Stimulated activated CD4-positive, alpha-beta T cell treated with anti-CD3 and anti-CD28 coated beads, Interleukin-2, amount 100 ng/mL, for 4 hours (primary cell): ENCODE results near the gene KCNMA1.

ENCODE experiments used
- DNase-seq: peaks from one replicate; pipeline ENCODE4 v3.0.0-alpha.2; 2020; ENCODE audit warnings: low read depth

The KCNMA1 gene

GRCh38 chr10:76981251-76981650, 656.4 kb downstream of the KCNMA1 start:
- no peak for DNase-seq

- DNase-seq = no peak
Measured at GRCh38 chr10:76977901-76978300, 659.7 kb downstream of the KCNMA1 start.

DNA sequence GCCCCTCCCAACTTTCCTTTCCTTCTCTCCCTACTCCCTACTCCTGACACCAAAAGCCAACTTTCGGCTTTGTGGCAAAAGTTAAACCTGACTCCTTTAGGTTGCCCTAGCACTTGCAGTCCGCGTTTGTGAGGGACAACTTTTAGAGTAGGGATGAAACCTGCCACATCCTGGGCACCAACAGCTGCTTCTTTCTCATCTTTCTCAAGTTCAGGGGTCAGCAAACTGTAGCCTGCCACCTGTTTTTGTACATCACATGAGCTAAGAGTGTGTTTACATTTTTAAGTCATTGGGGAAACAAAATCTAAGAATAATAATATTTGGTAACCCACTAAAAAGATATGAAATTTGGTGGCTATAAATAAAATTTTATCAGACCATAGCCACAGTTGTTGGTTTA, 660.6 kb downstream of the KCNMA1 start:
- no peak for DNase-seq

DNA sequence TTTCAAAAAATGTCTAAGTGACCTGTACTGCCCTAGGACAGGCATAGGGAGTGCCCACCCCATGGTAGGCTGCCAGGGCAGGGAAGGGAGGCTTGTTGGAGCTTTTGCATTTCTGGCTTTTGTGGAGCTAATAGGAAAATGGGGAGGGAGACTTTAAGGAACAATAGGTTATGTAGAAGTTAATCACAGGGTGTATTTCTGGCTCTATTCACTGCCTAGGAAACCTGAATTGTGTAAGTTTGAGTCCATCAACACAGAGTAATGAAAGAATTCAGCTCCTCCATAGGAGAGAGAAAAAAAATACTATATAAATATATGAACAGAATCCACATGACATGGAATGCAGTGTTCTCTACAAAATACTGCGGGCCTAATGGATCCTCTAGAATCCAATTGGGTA, 661.5 kb downstream of the KCNMA1 start:
- DNase-seq = no peak

- DNase-seq = no peak
Measured at GRCh38 chr10:76975126-76975525, 662.5 kb downstream of the KCNMA1 start.

- DNase-seq = no peak
Measured at GRCh38 chr10:76974017-76974691, 663.5 kb downstream of the KCNMA1 start.

DNA sequence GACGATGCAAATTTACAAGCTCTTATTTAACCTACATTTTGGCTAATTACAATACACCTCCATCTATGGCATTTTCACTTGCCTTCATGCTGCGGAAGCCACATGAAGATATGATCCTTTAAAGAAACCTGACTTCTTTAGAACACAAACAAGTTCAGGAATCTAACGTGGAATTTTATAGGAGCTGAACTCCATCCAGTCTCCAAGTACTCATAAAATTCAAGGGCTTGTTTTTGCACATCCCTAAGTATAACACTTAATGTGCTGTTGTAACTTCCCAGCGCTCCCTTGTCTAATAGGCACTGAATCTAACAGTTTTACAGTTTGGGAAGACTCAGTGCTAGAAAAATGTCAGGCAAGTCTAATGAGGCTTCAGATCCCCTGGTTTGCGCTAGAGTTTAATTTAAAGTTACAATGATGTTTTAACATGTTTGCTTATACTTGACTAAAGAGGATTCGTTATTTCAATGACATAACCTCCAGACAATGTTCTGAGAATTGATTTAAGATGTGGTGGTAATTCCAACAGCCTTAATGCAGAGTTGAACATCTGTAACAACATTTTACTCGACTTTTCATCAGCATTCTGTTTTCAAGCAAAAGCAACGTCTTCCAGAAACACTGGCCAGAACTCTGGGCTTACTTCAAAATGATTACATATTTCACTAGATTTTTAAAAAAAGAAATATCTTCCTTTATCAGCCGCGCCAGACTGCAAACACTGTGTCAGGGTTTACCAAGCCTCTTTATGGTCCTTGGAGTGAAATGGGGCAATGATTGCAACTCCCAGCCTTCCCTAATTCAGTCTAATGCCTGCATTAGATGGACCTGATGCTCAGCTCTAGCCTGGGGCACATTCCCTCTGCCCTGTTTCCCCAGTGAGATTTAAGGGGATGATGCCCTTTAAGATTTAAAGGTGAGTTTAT, 664.3 kb downstream of the KCNMA1 start:
- no peak for DNase-seq

- no peak for DNase-seq
Measured at GRCh38 chr10:76972541-76972940, 665.1 kb downstream of the KCNMA1 start.

DNA sequence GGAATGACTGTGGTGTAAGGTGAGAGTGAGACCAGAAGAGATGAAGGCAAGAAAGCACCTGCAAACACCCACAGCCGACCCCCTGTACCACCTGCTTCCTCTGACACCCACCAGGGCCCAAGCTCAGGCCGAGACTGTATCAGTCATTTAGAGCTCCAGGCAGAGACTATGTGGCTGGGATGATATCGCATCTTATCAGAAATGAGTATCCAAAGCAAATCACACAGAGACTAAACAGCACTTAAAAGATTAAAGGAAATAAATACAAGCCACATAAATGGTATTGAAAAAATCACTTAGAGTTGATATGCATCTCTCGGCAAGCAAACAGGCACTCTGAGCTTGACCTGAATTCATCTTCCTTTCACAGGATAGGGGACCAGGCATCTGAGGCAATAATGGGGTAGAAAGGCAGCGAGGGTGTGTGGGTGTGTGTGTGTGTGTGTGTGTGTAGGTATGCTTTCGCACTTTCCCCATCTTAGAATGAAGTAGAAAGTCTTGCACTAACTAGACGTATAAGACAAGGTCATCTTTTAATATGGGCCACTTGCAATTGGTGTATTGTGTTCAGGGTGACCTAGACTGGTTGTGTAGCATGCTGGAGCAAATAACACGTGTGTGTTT, 665.9 kb downstream of the KCNMA1 start:
- no peak for DNase-seq

GRCh38 chr10:76970711-76971519, 666.7 kb downstream of the KCNMA1 start:
- DNase-seq = no peak

- DNase-seq = no peak
Measured at GRCh38 chr10:76969366-76969948, 668.2 kb downstream of the KCNMA1 start.

- DNase-seq = no peak
Measured at GRCh38 chr10:76968483-76968882, 669.1 kb downstream of the KCNMA1 start.

DNA sequence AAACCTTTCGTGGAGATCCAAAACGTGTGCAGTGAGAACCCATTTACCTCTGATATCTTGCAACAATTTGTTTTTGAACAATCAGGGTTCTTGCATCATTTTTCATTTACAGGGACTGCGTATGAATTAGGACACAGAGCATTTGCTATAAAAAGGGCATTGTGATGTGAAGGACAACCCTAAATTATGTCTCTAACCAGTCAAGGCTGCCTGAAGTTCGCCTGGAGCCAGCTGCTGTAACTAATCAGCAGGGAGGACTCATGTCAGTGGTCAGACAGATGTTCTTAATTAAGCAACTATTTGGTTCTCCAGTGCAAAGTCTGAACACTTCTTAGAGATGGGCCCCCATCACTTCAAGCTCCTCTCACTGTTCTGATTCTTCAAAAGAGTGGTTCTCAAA, 674.8 kb downstream of the KCNMA1 start:
- no peak for DNase-seq

- no peak for DNase-seq
Measured at GRCh38 chr10:76961841-76962240, 675.8 kb downstream of the KCNMA1 start.

- DNase-seq = no peak
Measured at GRCh38 chr10:76959111-76959510, 678.5 kb downstream of the KCNMA1 start.

DNA sequence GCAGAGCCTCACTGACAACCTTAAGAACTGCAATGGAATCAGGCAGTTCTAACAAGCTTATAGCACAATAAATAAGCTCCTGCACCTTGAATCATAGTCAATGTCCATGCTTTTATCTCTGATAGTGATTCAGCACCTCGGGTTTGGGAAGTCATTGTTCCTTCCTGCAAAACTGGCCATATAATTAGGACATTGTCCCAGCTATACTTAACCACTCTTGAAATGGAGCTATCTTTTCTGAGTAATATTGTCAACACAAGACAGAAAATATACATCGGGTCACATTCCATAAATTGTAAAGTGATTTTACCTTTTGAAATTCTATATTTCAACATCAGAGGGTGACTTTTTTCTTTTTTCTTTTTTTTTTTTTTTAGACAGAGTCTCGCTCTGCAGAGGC, 682.8 kb downstream of the KCNMA1 start:
- no peak for DNase-seq

GRCh38 chr10:76950354-76950753, 687.3 kb downstream of the KCNMA1 start:
- DNase-seq = no peak

GRCh38 chr10:76946270-76946669, 691.3 kb downstream of the KCNMA1 start:
- no peak for DNase-seq

- no peak for DNase-seq
Measured at GRCh38 chr10:76945166-76945565, 692.4 kb downstream of the KCNMA1 start.

DNA sequence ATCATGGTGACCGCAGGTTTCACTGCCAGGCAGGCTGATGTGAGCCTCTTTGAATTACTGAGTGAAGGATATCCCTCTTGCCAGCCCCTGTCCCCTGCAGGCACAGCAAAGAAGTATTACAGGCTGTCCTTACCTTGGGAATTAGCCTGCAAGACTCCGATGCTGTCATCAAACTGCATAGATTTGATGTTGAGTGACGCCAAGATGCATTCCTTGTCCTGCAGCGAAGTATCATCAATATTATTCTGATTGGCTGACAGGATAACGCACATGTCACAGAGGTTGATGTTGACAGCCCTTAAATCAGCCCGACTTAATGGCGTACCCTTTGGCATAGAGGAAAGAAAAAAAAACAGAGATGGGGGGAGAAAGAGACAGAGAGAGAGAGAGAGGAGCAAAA, 693.0 kb downstream of the KCNMA1 start:
- no peak for DNase-seq

DNA sequence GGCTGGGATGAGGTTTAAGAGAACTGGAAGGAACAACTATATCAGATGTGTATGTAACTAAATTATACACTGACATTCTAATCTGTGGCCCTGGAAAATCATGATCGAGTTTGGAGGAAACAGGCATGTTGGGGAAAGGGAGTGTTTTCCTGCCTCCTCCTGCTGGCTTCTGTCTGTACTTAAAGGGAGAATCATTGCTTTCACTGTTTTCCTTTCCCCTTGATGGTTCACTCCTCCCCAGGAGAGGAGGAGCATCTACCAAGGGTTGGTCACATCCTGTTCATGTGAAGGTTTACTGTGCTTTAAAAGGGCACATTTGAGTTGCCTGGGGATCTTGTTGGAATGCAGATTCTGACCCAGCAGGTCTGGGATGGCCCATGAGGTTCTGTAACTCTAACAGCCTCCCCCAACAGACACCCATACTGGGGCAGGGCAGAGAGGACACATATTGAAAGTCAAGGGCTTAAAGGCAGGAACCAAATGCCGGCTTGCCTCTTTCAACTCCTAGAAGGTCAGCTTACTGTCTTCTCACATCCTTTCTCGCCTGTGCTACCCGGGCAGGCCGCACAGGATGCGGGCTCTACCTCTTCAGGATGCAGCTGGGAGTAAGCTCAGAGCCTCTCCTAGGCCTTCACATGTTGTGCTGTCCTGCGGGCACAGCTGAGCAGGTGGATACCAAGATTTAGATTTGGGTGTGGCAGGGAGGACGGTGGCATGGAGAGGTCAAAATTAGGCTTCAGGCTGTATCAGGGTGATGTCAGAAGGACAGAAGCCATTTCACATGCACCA, 694.8 kb downstream of the KCNMA1 start:
- no peak for DNase-seq
